Activated naive CD4-positive, alpha-beta T cell treated with anti-CD3 and anti-CD28 coated beads, Interleukin-2, amount 10 ng/mL, durations not matched to agents 7 days and 5 days (primary cell): ENCODE measurements around the gene TPK1.

Experiments
- CTCF ChIA-PET: fragments of 350-600 bp; sonication (Branson Sonifier 250); formaldehyde crosslinking; loops from one replicate; lab custom pipeline; 2021; ENCODE audit warnings: antibody characterized with exemption; lab: Charles Lee
- DNase-seq: peaks from one replicate; pipeline ENCODE4 v3.0.0-alpha.2; 2020
- H3K27ac Mint-ChIP-seq: one replicate; pipeline ENCODE4 v1.8.0; 2021; ENCODE audit warnings: mild to moderate bottlenecking, moderate library complexity, mixed read lengths
- H3K27me3 Mint-ChIP-seq: one replicate; pipeline ENCODE4 v1.8.0; 2021; ENCODE audit warnings: mild to moderate bottlenecking, mixed read lengths
- H3K36me3 Mint-ChIP-seq: one replicate; pipeline ENCODE4 v1.8.0; 2021; ENCODE audit warnings: mixed read lengths
- H3K4me1 Mint-ChIP-seq: one replicate; pipeline ENCODE4 v1.8.0; 2021; ENCODE audit warnings: mixed read lengths
- H3K4me3 Mint-ChIP-seq: one replicate; pipeline ENCODE4 v1.8.0; 2021; ENCODE audit warnings: mild to moderate bottlenecking, moderate library complexity, mixed read lengths
- H3K9me3 Mint-ChIP-seq: one replicate; pipeline ENCODE4 v1.8.0; 2021; ENCODE audit warnings: mixed read lengths

The TPK1 gene

DNA sequence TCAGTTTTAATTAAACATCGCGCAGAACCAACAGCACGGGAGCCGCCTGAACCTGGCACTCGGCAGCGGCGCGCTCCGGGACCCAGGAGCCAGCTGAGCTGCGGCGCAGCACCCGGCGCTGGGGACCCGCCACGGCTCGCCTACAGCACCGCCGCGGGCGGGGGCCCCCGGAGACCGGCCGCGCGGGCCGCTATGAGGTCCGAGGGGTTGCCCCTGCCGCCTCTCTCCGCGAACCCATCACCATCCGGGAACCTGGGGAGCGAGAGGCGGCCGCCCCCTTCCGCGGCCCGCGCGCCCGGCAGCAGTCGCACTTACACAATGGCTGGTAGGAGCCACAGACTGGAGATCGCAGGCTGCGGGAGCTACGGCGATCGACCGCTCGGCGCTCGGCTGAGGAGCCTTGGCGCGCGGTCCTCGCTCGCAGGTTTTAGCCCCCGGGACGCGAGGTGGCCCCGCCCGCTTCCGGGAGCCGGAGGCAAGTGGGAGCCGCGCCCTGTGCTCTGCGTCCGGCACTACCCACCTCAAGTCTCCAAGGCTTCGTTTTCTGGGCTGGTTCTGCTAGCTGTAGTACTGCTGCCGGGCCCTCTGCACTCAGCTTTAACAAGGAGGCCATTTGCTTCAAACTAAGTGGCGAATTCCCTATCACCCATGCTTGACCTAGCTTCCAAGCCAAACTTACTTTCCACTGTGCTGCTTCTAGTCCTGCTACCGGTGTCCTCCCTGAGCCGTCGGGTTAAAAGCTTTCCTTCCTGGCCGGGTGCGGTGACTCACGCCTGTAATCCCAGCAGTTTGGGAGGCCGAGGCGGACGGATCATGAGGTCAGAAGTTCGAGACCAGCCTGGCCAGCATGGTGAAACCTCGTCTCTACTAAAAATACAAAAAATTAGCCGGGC lies at the start of gene TPK1:
TPK1 (minus strand) TSS at position 402 of the 893 bp plus-strand sequence. CDS start 451 bp downstream, outside the sequence.
- CTCF ChIA-PET = interaction anchor here (0.7 to 2.7 kb wide), 10 partner anchors 9 to 97 kb away, joined by 3 to 17 read pairs (median 4); no protein-coding TSS in a partner anchor
- Mint-ChIP-seq H3K27me3 (no peaks in the 10 kb centered on the region), H3K4me1 (peaks cover 44% of the 10 kb centered on the region), H3K27ac (peak within 1 kb of the TSS; percentile 100), H3K9me3 (peaks cover 18% of the 10 kb centered on the region), H3K4me3 (peak within 1 kb of the TSS; percentile 98), H3K36me3 (peaks cover 25% of the 10 kb centered on the region)
- peak; percentile 92 for DNase-seq

DNA sequence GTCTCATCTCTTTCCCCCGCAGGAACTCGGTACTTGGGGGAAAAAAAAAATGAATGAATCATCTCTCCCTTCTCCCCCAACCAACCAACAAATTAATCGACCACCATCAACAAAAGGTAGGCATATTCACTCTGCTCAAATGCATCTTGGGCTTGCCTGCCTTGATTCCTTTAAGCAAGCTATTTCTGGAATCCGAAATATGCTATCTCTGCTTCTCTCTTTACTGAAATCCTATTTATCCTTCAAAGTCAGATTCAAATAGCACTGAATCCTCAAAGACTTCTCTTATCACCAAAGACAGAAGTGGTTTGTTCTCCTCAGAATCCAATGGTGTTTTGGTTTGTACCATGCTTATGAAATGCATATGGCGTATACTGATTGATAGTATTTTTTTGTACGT lies 49.6 kb upstream of the TPK1 start:
- Mint-ChIP-seq H3K4me3 (no peak overlapping the region), H3K27me3 (no peaks in the 10 kb centered on the region), H3K36me3 (no peaks in the 10 kb centered on the region), H3K9me3 (no peaks in the 10 kb centered on the region), H3K27ac (no peak overlapping the region), H3K4me1 (no peaks in the 10 kb centered on the region)
- no peak for DNase-seq
- CTCF ChIA-PET = interaction anchor here (0.6 kb wide), 1 partner anchor 147 kb away, joined by 3 read pairs; no protein-coding TSS in a partner anchor

DNA sequence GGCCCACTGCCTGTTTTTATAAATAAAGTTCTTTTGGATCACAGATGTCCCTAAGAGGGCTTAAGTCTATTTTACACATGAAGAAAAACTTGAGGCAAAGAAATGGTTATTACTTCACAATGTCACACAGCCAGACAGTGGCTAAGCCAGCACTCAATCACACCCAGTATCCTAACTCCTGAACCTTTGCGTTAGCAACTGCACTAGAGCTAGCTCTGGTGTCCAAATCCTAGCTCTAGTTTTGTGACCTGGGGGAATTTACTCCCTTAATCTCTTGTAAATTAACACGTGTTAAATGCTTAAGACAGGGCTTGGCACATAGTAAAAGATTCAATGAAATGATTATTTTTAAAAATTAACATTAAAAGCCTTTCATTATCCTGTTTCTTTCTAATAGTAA lies 49.0 kb upstream of the TPK1 start:
- Mint-ChIP-seq H3K36me3 (no peaks in the 10 kb centered on the region), H3K27me3 (no peaks in the 10 kb centered on the region), H3K4me1 (no peaks in the 10 kb centered on the region), H3K27ac (no peak overlapping the region), H3K9me3 (no peaks in the 10 kb centered on the region), H3K4me3 (no peak overlapping the region)
- no peak for DNase-seq
- CTCF ChIA-PET = no interaction called here

DNA sequence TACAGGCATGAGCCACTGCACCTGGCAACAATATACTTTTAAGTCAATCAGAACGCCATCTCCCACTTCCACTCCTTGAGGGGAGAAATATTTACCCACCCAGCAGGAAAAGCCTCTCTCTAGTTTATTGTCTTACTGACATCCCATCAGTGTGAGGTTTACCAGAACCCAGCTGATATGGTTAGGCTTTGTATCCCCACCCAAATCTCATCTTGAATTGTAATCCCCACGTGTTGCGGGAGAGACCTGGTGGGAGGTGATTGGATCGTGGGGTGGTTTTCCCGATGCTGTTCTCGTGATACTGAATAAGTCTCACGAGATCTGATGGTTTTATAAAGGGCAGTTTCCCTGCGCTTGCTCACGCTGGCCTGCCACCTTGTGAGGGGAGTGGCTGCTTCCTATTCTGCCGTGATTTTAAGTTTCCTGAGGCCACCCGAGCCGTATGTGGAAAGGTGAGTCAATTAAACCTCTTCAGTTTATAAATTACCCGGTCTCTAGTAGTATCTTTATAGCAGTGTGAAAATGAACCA lies 37.5 kb upstream of the TPK1 start:
- H3K4me1 Mint-ChIP-seq = no peaks in the 10 kb centered on the region
- no peaks in the 10 kb centered on the region for H3K9me3 Mint-ChIP-seq
- no peaks in the 10 kb centered on the region for H3K36me3 Mint-ChIP-seq
- no peak for DNase-seq
- CTCF ChIA-PET = no interaction called here
- H3K27me3 Mint-ChIP-seq = peaks cover 3% of the 10 kb centered on the region
- H3K4me3 Mint-ChIP-seq = no peak overlapping the region
- H3K27ac Mint-ChIP-seq = no peak overlapping the region

DNA sequence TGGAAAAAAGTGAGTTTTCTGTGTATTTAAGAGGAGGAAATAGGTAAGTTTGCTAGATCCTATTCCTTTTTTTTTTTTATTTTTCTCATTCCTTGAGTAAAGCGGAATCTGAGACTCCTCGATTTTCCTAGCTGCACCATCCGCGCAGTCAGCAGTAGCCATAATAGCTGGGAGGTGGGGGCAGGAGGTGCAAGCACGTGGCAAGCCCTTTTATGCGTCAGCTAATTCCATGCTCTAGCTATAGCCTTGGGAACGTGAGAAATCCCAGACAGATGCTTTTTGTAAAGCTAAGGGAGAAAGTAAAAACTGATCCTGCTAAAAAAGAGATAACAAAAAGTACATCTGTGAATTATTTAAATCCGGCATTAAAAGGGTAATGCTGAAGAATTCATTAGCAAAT lies 33.2 kb upstream of the TPK1 start:
- H3K36me3 Mint-ChIP-seq = no peaks in the 10 kb centered on the region
- CTCF ChIA-PET = no interaction called here
- DNase-seq = no peak
- H3K27ac Mint-ChIP-seq = no peak overlapping the region
- H3K4me1 Mint-ChIP-seq = no peaks in the 10 kb centered on the region
- no peak overlapping the region for H3K4me3 Mint-ChIP-seq
- no peaks in the 10 kb centered on the region for H3K9me3 Mint-ChIP-seq
- peaks cover 3% of the 10 kb centered on the region for H3K27me3 Mint-ChIP-seq

DNA sequence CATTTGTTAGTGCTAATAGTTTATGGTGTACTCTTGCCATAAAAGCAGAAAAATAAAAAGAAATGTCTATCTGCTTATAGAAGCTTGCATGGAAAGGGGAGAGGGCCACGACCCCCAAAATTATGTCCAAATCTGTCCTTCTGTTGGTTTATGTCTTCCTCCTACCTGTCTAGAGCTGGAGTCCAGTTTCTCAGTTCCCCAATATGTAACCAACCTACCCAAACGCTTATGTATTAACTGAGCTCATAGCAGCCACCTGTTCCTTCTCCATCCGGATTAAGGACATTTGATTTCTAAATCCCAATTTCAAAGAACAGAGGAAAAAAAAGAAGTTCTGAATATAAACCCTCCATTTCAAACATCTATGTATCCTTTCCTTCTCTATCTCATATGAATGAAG lies 30.3 kb upstream of the TPK1 start:
- no peak for DNase-seq
- Mint-ChIP-seq H3K27me3 (peaks cover 3% of the 10 kb centered on the region), H3K4me1 (no peaks in the 10 kb centered on the region), H3K36me3 (no peaks in the 10 kb centered on the region), H3K9me3 (no peaks in the 10 kb centered on the region), H3K4me3 (no peak overlapping the region), H3K27ac (no peak overlapping the region)
- CTCF ChIA-PET = no interaction called here

DNA sequence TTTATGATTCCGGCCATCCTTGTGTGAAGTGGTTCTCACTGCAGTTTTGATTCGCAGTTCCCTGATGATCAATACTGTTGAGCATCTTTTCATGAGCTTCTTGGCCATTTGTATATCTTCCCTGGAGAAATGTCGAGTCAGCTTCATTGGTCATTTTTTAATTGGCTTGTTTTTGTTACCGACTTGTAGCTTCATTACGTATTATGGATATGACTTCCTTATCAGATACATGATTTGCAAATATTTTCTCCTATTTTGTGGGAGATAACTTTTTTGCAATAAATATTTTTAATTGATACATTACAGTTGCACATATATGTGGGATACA lies 27.4 kb upstream of the TPK1 start:
- no peaks in the 10 kb centered on the region for H3K4me1 Mint-ChIP-seq
- H3K27ac Mint-ChIP-seq = no peak overlapping the region
- H3K4me3 Mint-ChIP-seq = no peak overlapping the region
- no peaks in the 10 kb centered on the region for H3K9me3 Mint-ChIP-seq
- H3K36me3 Mint-ChIP-seq = no peaks in the 10 kb centered on the region
- CTCF ChIA-PET = interaction anchor here (0.6 kb wide), 1 partner anchor 140 kb away, joined by 3 read pairs; no protein-coding TSS in a partner anchor
- DNase-seq = no peak
- H3K27me3 Mint-ChIP-seq = no peaks in the 10 kb centered on the region

DNA sequence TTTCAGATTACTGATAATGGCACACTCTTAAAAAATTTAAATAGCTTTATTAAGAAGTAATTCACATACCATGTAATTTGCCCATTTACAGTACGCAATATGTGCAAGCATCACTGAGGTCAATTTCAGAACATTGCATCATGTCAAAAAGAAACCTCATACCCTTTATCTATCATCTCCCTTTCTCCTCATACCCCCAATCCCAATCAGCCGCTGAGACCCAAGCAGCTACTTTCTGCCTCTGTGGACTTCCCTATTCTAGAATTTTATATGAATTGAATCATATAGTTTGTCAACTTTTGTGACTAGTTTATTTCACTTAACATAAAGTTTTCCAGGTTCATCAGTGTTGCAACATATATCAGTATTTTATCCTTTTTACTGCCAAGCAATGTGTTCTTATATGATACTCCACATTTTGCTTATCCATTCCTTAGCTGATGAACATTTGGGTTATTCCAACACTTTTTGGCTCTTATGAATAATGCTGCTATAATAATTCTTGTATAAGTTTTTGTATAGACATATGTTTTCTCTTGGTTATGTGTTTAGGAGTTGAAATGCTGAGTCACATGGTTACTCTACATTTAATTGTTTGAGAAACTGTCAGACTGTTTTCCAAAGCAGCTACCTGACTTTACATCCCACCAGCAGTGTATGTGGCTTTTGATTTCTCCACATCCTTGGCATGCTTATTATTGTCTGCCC lies 26.9 kb upstream of the TPK1 start:
- Mint-ChIP-seq H3K27ac (no peak overlapping the region), H3K36me3 (no peaks in the 10 kb centered on the region), H3K4me3 (no peak overlapping the region), H3K9me3 (no peaks in the 10 kb centered on the region), H3K4me1 (no peaks in the 10 kb centered on the region), H3K27me3 (no peaks in the 10 kb centered on the region)
- CTCF ChIA-PET = interaction anchor here (0.6 kb wide), 2 partner anchors 149 to 158 kb away, joined by 3 to 4 read pairs; no protein-coding TSS in a partner anchor
- DNase-seq = no peak

DNA sequence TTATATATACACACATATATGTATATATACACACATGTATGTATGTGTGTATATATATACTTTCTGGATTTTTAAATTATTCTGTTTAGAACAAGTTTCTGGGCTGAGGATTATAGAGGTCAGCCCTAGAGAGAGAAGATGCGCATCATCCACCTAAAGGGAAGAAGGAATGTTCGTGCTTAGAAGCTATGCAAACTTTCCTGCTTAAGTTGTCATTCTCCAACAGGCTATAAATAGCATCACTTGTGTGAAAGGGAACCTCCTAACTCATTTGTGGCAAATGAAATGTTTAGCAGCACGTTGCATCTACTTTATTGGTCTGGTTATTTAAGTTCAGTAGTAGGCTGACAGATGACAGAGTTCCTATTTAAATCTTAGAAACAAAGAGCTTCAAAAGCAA lies 23.9 kb upstream of the TPK1 start:
- Mint-ChIP-seq H3K4me1 (no peaks in the 10 kb centered on the region), H3K27ac (no peak overlapping the region), H3K4me3 (no peak overlapping the region), H3K27me3 (no peaks in the 10 kb centered on the region), H3K36me3 (no peaks in the 10 kb centered on the region), H3K9me3 (no peaks in the 10 kb centered on the region)
- CTCF ChIA-PET = no interaction called here
- no peak for DNase-seq

DNA sequence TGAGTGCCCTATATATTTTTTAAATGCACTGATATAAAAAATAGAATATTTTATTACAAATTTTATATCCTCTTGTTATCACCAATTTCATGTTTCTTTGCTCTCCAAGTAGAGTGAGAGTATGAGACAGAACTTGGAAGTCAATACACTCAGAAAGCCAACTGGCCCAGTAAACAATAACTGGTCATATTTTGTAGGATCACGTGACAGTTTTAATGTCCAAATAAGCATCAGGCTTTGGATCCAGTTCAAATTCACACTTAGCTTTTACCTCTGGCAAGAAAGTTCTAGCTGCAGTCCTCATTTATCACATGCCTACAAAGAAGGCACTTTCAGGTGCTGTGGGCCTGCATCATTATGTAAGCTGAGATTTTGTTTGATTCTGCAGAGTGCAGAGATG lies 21.6 kb upstream of the TPK1 start:
- no peak for DNase-seq
- Mint-ChIP-seq H3K9me3 (no peaks in the 10 kb centered on the region), H3K27me3 (no peaks in the 10 kb centered on the region), H3K27ac (no peak overlapping the region), H3K36me3 (no peaks in the 10 kb centered on the region), H3K4me3 (no peak overlapping the region), H3K4me1 (no peaks in the 10 kb centered on the region)
- CTCF ChIA-PET = no interaction called here

DNA sequence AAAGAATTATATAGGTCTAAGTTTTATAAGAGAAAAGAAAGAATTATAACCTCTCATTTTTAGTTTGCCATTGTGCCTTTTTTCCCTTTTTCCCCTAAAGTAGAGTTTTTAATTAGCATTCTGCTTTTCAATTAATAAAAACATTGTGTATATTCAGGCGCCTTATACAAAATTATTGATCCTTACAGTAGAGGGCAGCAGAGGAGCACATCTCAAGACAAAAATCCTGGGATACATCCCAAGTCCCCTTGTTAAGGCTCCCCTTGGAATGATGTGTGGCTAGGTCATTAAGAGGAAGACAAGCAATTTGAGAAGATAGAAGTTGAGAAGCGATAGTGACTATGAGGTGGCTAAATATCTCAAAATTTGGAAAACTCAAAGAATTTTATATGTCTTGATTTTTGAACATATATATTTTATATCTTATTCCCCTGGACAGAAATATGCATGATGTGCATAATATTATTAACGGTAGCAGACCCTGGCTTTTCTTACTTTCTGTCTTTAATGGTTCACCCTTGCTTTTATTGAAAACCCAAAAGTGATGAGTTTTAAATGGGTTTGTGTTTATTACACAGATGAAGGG lies 19.1 kb upstream of the TPK1 start:
- H3K27me3 Mint-ChIP-seq = no peaks in the 10 kb centered on the region
- no peaks in the 10 kb centered on the region for H3K36me3 Mint-ChIP-seq
- CTCF ChIA-PET = interaction anchor here (1.0 kb wide), 1 partner anchor 9 kb away, joined by 4 read pairs; no protein-coding TSS in a partner anchor
- no peak overlapping the region for H3K4me3 Mint-ChIP-seq
- H3K4me1 Mint-ChIP-seq = no peaks in the 10 kb centered on the region
- no peak overlapping the region for H3K27ac Mint-ChIP-seq
- DNase-seq = no peak
- H3K9me3 Mint-ChIP-seq = peaks cover 4% of the 10 kb centered on the region

DNA sequence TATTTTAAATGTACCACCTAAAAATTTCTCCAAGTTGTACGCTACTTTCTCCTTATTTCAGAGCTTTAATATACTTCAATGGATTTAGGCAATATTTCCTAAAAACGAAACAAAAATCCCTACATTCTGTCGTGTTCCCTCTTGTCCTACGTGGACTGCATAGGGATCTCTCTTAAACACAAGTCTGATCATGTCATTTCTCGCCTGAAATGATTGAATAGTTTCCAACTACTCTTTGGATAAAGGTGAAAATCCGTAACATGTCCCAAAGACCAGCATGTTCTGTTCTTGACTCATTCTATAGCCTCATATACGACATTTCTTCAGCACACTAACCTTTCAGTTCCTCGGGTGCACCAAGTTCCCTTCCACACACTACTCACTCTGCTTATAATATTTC lies 17.7 kb upstream of the TPK1 start:
- H3K36me3 Mint-ChIP-seq = no peaks in the 10 kb centered on the region
- H3K27me3 Mint-ChIP-seq = no peaks in the 10 kb centered on the region
- CTCF ChIA-PET = interaction anchor here (1.1 kb wide), 1 partner anchor 183 kb away, joined by 3 read pairs; no protein-coding TSS in a partner anchor
- no peaks in the 10 kb centered on the region for H3K4me1 Mint-ChIP-seq
- no peak overlapping the region for H3K27ac Mint-ChIP-seq
- H3K4me3 Mint-ChIP-seq = no peak overlapping the region
- peaks cover 4% of the 10 kb centered on the region for H3K9me3 Mint-ChIP-seq
- no peak for DNase-seq

DNA sequence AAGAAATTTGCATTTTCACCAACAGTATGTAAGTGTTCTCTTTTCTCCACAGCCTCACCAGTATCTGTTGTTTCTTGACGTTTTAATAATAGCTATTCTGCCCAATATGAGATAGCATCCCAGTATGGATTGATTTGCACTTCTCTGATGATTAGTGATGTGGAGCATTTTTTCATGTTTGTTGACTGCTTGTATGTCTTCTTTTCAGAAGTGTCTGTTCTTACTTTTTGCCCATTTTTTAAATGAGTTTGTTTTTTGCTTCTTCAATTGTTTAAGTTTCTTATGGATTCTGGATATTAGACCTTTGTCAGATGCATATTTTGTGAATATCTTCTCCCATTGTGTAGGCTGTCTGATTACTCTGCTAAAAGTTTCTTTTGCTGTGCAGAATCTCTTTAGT lies 12.2 kb upstream of the TPK1 start:
- DNase-seq = no peak
- Mint-ChIP-seq H3K4me1 (no peaks in the 10 kb centered on the region), H3K36me3 (no peaks in the 10 kb centered on the region), H3K9me3 (peaks cover 4% of the 10 kb centered on the region), H3K27me3 (no peaks in the 10 kb centered on the region), H3K27ac (no peak overlapping the region), H3K4me3 (no peak overlapping the region)
- CTCF ChIA-PET = no interaction called here

DNA sequence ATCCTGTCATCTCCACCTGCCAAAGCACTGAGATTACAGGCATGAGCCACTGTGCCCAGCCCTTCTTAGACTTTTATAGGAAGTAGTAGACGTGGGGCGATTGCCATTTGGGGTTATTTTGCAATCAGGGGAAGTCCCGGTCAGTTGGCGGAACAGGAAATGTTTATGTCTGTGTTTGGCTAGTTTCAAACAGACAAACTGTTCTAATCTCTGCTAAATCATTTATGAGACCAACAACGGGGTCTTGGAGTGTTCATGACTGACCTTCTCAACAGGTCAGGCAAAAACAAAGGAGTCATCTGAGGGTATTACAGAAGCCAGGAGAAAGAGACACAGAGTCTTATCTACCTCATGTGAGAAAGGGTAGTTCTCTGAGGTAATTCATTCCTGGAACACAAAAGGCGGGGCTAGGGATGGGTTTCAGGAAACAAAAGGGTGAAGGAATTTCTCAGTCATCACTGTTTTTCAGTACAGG lies 6.6 kb upstream of the TPK1 start:
- H3K4me1 Mint-ChIP-seq = peaks cover 25% of the 10 kb centered on the region
- H3K9me3 Mint-ChIP-seq = peaks cover 10% of the 10 kb centered on the region
- CTCF ChIA-PET = no interaction called here
- peak overlapping the region; percentile 13 for H3K27ac Mint-ChIP-seq
- DNase-seq = peak; percentile 28
- no peak overlapping the region for H3K4me3 Mint-ChIP-seq
- no peaks in the 10 kb centered on the region for H3K27me3 Mint-ChIP-seq
- peaks cover 13% of the 10 kb centered on the region for H3K36me3 Mint-ChIP-seq
